BLaER1 (cell line): ENCODE results near the gene ANKRD65.
A peak's percentile ranks its signal among the peaks of the same experiment; 100 is the strongest.
"Not testable (repeated sequence)": the region's sequence is repeated elsewhere in the genome, so short reads cannot be mapped to it uniquely, and the experiment has no call there.

Experiments used
- H3K27ac ChIP-seq: shearing (Covaris generic); formaldehyde crosslinking; 2 replicates; pipeline ENCODE4 v1.8.1; 2022
- H3K27me3 ChIP-seq: shearing (Covaris generic); formaldehyde crosslinking; 2 replicates; pipeline ENCODE4 v1.8.1; 2022
- H3K36me3 ChIP-seq: shearing (Covaris generic); formaldehyde crosslinking; 2 replicates; pipeline ENCODE4 v1.8.1; 2022
- H3K4me1 ChIP-seq: shearing (Covaris generic); formaldehyde crosslinking; 2 replicates; pipeline ENCODE4 v1.8.1; 2022
- H3K4me2 ChIP-seq: shearing (Covaris generic); formaldehyde crosslinking; 2 replicates; pipeline ENCODE4 v1.8.1; 2022
- H3K4me3 ChIP-seq: shearing (Covaris generic); formaldehyde crosslinking; 2 replicates; pipeline ENCODE4 v1.8.1; 2022
- H3K9ac ChIP-seq: shearing (Covaris generic); formaldehyde crosslinking; 2 replicates; pipeline ENCODE4 v1.8.1; 2022
- H3K9me3 ChIP-seq: shearing (Covaris generic); formaldehyde crosslinking; 2 replicates; pipeline ENCODE4 v1.8.1; 2022
- H4K20me1 ChIP-seq: shearing (Covaris generic); formaldehyde crosslinking; 2 replicates; pipeline ENCODE4 v1.8.1; 2022
- Cebpa-rat ChIP-seq: shearing (Covaris generic); IDR thresholded peaks from 2 replicates; pipeline ENCODE4 v1.8.1; 2022

ANKRD65 gene

DNA sequence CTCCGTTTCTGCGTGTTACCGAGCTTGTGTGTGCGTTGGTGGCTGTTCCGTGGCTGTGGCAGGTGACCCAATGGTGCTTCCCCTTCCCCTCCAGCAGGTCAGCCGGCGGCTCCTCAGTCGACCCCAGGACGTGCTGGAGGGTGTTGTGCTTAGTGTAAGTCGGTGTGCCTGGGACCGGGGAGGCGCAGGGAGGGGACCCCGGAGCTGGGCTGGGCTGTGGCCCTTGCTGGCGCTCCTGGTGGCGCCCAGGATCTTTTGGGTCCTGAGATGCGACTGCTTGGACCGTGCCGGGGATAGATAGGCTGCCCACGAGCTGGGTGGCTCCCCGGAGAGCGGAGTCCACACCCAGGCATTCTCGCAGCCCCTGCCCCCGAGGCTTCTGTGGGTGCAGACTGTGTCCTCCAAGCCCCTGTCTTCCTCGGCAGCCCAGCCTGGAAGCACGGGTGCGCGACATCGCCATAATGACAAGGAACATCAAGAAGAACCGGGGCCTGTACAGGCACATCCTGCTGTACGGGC lies 34.3 kb upstream of the ANKRD65 start:
- H3K27ac ChIP-seq = no peak overlapping the region

DNA sequence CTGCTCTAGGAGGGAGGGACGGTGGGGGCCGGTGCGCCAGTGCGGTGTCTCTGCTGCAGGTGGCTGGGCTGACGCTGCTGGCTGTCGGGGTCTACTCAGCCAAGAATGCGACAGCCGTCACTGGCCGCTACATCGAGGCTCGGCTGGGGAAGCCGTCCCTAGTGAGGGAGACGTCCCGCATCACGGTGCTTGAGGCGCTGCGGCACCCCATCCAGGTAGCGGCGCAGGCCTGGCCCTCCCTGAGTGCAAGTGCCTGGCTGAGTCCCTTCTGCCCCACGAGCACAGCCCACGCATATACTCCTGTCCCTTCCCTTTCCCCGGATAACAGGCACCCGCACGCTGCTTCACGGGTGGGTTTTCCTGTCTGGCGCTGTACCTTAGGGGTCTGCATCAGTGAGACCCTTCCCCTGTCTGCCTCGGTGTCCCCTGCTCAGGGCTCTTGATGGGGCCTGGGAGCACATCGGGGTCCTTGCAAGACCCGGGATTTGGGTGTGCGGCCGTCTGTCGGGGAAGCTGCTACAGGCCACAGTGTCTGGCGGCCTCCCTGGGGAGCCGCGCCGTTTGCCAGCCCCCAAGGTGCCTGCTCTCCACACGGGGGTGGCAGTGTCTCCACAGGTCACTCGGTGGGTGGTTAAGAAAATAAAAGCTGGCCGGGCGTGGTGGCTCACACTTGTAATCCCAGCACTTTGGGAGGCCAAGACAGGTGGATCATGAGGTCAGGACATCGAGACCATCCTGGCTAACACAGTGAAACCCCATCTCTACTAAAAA lies 33.4 kb upstream of the ANKRD65 start:
- not testable (repeated sequence) for H3K9ac ChIP-seq, H3K27ac ChIP-seq, H3K36me3 ChIP-seq, H3K9me3 ChIP-seq, H3K4me3 ChIP-seq, H4K20me1 ChIP-seq, H3K27me3 ChIP-seq
- Histone ChIP-seq H3K4me2 (0 out of 2 replicates have a peak overlapping the region, but pooled peaks have one; percentile 5), H3K4me1 (peaks cover 17% of the 10 kb centered on the region)

More for the DNA sequence above, 34.3 kb upstream of the ANKRD65 start:
- Histone ChIP-seq H3K9me3 (no peaks in the 10 kb centered on the region), H3K4me2 (no peak overlapping the region), H3K27me3 (no peaks in the 10 kb centered on the region), H3K4me1 (peaks cover 27% of the 10 kb centered on the region), H3K9ac (no peak overlapping the region), H3K36me3 (no peaks in the 10 kb centered on the region), H3K4me3 (no peak overlapping the region), H4K20me1 (no peaks in the 10 kb centered on the region)
- TF ChIP-seq Cebpa-rat = no peak

DNA sequence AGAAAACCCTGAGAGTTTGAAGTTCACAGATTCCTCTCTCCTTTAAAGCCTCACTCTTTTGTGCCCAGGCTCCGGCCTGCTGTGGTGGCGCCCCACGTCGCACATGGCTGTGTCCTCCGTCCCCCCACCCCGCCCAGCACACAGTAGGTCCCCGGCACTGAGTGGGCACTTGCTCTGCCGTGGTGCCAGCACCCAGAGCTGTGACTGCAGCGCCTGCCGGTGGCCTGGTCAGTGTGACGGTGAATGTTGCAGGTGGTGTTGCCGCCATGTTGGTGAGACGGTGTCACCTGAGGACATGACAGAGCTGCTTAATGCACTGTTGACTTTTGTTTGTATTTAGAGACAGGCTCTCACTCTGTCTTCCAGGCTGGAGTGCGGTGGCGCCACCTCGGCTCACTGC lies 31.8 kb upstream of the ANKRD65 start:
- Histone ChIP-seq H3K36me3 (no peaks in the 10 kb centered on the region), H3K27me3 (peaks cover 11% of the 10 kb centered on the region; the same call in 1 of the 2 replicates), H3K4me1 (peaks cover 2% of the 10 kb centered on the region; the same call in 1 of the 2 replicates), H3K9ac (no peak overlapping the region), H3K4me3 (no peak overlapping the region), H4K20me1 (no peaks in the 10 kb centered on the region), H3K9me3 (no peaks in the 10 kb centered on the region), H3K27ac (no peak overlapping the region), H3K4me2 (no peak overlapping the region)
- TF ChIP-seq Cebpa-rat = no peak

DNA sequence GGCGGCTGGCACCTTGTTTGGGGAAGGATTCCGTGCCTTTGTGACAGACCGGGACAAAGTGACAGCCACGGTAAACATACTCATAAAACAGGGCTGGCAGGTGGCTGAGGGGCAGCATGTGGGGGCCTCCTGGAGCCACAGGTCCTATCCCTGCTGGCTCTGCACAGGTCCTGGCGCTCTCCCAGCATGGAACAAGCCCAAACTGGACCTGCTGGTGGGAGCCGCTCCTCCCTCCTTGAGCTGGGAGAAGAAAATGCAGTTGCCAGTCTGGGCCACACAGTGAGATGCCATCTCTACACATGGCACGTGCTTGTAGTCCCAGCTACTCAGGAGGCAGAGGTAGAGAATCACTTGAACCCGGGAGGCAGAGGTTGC lies 31.3 kb upstream of the ANKRD65 start:
- H4K20me1 ChIP-seq, H3K9me3 ChIP-seq, H3K27ac ChIP-seq, H3K36me3 ChIP-seq, H3K4me1 ChIP-seq, H3K4me3 ChIP-seq, H3K4me2 ChIP-seq, H3K9ac ChIP-seq: not testable (repeated sequence)
- peaks cover 11% of the 10 kb centered on the region; the same call in 1 of the 2 replicates for H3K27me3 ChIP-seq

DNA sequence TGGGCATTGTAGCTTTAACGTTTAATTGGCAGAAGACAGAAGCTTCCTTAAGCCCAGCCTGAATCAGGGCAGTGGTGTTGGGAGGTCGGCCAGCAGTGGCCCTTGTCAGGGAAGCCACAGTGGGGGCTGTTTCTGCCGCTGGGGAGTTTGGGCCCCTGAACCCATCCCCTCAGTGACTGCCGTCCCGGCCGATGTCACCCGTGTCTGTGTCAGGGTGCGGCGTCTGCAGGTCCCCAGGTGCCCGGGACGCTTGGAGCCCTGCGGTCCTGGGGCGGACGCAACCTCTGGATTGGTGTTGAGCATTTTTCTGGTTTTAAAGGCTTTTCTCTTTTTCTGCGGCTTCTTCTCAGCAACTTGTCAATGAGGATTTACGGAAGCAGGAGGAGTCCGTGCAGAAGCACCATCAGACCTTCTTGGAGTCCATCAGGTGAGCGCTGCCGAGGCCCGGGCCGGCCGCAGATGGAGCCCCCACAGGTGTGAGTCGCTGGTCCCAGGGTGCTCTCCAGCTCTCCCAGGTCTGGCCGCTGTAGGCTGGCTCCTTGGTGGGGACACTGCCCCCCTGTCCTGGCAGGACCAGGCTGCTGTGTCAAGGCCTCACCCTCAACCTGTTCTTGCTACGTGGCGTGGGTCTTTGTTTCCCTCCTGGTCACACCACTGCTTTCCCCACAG lies 30.8 kb upstream of the ANKRD65 start:
- Histone ChIP-seq H4K20me1 (no peaks in the 10 kb centered on the region), H3K36me3 (no peaks in the 10 kb centered on the region), H3K27ac (no peak overlapping the region), H3K4me1 (no peaks in the 10 kb centered on the region), H3K9ac (no peak overlapping the region), H3K4me3 (no peak overlapping the region), H3K27me3 (peaks cover 11% of the 10 kb centered on the region; the same call in 1 of the 2 replicates), H3K4me2 (no peak overlapping the region), H3K9me3 (no peaks in the 10 kb centered on the region)
- no peak for TF ChIP-seq Cebpa-rat

DNA sequence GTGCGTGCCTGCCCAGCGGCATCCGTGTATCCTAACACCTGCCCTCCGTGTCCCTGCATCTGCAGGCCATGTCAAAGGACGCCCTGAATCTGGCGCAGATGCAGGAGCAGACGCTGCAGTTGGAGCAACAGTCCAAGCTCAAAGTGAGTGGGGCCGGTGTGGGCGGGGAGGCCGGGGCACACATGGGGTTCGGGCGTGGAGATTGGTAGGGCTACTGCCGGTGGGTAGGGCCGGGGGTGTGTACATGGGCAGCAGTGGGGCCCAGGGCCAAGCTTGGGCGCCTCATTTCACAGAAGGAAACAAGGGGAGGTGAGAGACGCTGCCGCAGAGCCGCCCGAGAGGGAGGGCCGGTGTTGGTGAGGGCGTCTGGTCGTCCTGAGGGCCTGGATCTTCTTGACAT lies 29.5 kb upstream of the ANKRD65 start:
- H4K20me1 ChIP-seq, H3K27ac ChIP-seq, H3K4me3 ChIP-seq, H3K36me3 ChIP-seq, H3K4me1 ChIP-seq, H3K9me3 ChIP-seq, H3K4me2 ChIP-seq, H3K9ac ChIP-seq: not testable (repeated sequence)
- peaks cover 11% of the 10 kb centered on the region; the same call in 1 of the 2 replicates for H3K27me3 ChIP-seq

DNA sequence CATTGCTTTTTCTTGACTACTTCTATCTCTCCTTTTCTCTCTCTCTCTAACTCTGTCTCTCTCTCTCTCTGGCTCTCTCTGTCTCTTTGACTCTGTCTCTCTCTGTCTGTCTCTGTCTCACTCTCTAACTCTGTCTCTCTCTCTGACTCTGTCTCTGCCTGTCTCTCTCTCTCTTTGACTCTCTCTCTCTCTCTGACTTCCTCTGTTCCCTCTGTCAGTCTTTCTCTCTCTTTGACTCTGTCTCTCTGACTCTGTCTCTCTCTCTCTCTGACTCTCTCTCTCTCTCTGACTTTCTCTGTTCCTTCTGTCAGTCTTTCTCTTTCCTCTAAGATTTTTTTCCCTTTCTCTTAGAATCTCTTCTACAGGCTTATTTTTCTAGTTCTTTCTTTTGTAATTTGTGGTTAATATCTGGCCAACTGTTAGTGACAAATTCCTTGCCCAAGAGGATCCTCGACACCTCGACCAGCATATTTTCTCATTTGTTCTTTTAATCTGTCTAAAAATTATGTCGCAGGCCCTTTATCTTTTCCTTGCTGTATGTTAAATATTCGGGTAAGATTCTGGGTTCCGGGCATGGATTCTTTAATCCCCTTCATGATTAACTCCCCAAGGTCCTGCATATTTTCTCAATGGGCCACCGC lies 28.1 kb upstream of the ANKRD65 start, which contains the start of gene ATAD3C:
Gene ATAD3C, plus strand, starts transcription at position 591 of the 641 bp plus-strand sequence. CDS start 995 bp downstream, outside the sequence.
- H3K36me3 ChIP-seq = no peaks in the 10 kb centered on the region
- H3K4me1 ChIP-seq = no peaks in the 10 kb centered on the region
- no peak within 1 kb of the TSS for H3K4me2 ChIP-seq
- no peaks in the 10 kb centered on the region for H4K20me1 ChIP-seq
- H3K27me3 ChIP-seq = peaks cover 11% of the 10 kb centered on the region; the same call in 1 of the 2 replicates
- TF ChIP-seq Cebpa-rat = no peak
- no peak within 1 kb of the TSS for H3K27ac ChIP-seq
- no peak within 1 kb of the TSS for H3K9ac ChIP-seq
- no peak within 1 kb of the TSS for H3K4me3 ChIP-seq
- H3K9me3 ChIP-seq = no peaks in the 10 kb centered on the region

DNA sequence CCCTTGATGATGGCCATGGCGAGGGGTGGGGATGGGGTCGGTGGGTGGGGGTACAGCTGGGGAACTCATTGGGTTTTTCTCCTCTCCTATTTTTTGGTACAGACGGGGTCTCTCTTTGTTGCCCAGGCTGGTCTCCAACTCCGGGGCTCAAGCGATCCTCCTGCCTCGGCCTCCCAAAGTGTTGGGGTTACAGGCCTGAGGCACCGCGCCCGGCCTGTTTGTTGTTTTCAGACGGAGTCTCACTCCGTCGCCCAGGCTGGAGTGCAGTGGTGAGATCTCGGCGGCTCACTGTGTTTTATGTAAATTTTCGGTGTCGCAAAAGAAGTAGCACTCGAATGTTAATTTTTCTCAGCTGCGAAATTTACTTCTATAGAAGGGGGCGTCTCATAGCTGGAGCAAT lies 25.6 kb upstream of the ANKRD65 start:
- not testable (repeated sequence) for H3K4me3 ChIP-seq, H3K36me3 ChIP-seq, H3K9me3 ChIP-seq, H3K9ac ChIP-seq, H3K27ac ChIP-seq, H3K4me2 ChIP-seq, H3K4me1 ChIP-seq, H4K20me1 ChIP-seq
- H3K27me3 ChIP-seq = peaks cover 11% of the 10 kb centered on the region; the same call in 1 of the 2 replicates

DNA sequence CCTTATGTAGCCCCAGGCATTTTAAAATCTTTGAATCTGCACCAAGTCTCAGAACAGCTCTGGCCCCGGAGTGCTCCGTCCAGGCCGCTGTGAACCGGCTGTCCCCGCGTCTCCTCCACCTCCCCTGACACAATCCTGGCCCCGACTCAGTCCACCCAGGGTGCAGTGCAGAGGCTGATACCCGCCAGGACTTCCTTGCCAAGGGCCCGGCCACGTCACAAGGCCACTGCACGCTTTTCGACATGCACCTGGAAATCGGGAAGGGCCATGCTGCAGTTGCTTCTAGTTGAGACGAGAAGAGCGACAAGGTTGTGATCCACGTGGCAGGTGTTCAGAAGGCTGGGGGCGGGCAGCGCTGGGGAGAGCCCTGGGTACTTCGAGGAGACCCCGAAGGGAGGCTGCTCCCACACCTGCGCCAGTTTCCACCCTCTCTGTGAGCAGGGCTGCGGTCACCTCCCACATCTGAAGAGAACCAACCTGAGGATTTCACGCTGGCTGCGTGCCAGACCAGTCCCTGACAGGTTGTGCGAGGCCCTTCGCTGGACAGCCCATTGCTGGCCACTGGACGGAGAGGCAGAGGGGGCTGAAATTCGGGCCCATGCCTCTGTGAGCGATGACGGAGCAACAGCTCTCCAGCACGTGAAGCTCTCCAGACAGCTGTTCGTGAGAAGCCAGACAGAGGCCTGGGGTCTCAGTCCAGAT lies 21.1 kb upstream of the ANKRD65 start:
- no peak overlapping the region for H3K4me3 ChIP-seq
- H3K4me1 ChIP-seq = peaks cover 53% of the 10 kb centered on the region
- no peaks in the 10 kb centered on the region for H3K9me3 ChIP-seq
- no peaks in the 10 kb centered on the region for H3K27me3 ChIP-seq
- peak overlapping the region; percentile 36; the same call in 1 of the 2 replicates for H3K9ac ChIP-seq
- no peak for TF ChIP-seq Cebpa-rat
- peak overlapping the region; percentile 100 for H3K4me2 ChIP-seq
- peaks cover 39% of the 10 kb centered on the region for H4K20me1 ChIP-seq
- peaks cover 12% of the 10 kb centered on the region; the same call in 1 of the 2 replicates for H3K36me3 ChIP-seq
- H3K27ac ChIP-seq = peak overlapping the region; percentile 39; the same call in 1 of the 2 replicates
